K562 (cell line): ENCODE measurements around the gene C16orf86. TPM values are rescaled to one million over a fixed set of nuclear protein-coding genes. Genes with fewer than 3 reads are reported as not detected.

ENCODE experiments used
- LEF1 ChIP-seq: fragments of 450-650 bp; IDR thresholded peaks from 2 replicates; pipeline ENCODE4 v1.6.1; 2016; ENCODE audit warnings: mild to moderate bottlenecking
- MBD2 ChIP-seq: sonication (generic); IDR thresholded peaks from 2 replicates; pipeline ENCODE4 v1.6.1; 2016; ENCODE audit warnings: low read depth, borderline replicate concordance
- MTA2 ChIP-seq: fragments of 450-650 bp; IDR thresholded peaks from 2 replicates; pipeline ENCODE4 v1.6.1; 2016; ENCODE audit warnings: low read depth
- MXI1 ChIP-seq: IDR thresholded peaks from 2 replicates; pipeline ENCODE4 v1.6.1; 2011; ENCODE audit warnings: low read depth, mild to moderate bottlenecking, improper control_type of control experiment, low read length
- NR2C1 ChIP-seq, 2 experiments: fragments of 450-650 bp; IDR thresholded peaks; 2 replicates each; pipeline ENCODE4 v1.6.1; 2017; ENCODE audit warnings: mild to moderate bottlenecking in 2 of 2, antibody characterized with exemption in 1 of 2, inconsistent platforms in 1 of 2, missing compliant biosample characterization in 1 of 2, missing genetic modification characterization in 1 of 2
- SAFB ChIP-seq: fragments of 200-400 bp; formaldehyde crosslinking; IDR thresholded peaks from 2 replicates; pipeline ENCODE4 v1.6.1; 2017; ENCODE audit warnings: low read depth, low read length, borderline replicate concordance
- SIN3B ChIP-seq: fragments of 450-650 bp; IDR thresholded peaks from 2 replicates; pipeline ENCODE4 v1.6.1; 2017; ENCODE audit warnings: low read depth, mild to moderate bottlenecking, moderate library complexity
- TEAD1 ChIP-seq, 2 experiments: fragments of 450-650 bp in 1 of 2; sonication (generic) in 1 of 2; formaldehyde crosslinking; IDR thresholded peaks; 2 replicates each; pipeline versions ENCODE4 v1.4.0 to v1.8.0; 2020 to 2022; ENCODE audit warnings: mild to moderate bottlenecking in 2 of 2, missing genetic modification reagents in 1 of 2
- ZNF143 ChIP-seq: sonication (generic); formaldehyde crosslinking; IDR thresholded peaks from 2 replicates; pipeline ENCODE4 v1.9.0; 2022; ENCODE audit warnings: mild to moderate bottlenecking, missing genetic modification reagents
- ZNF507 ChIP-seq: conservative IDR thresholded peaks from 2 replicates; pipeline ENCODE4 v1.6.1; 2017; ENCODE audit warnings: missing genetic modification characterization, missing compliant biosample characterization
- polyA plus RNA-seq, 8 experiments: library from polyadenylated mRNA; depleted of rRNA in 4 of 8; stranded (reverse) in 5 of 8; unstranded in 3 of 8; fragments of >200 nt; fragmentation: Nextera tagmentation in 2 of 8; fragmentation: Illumina TruSeq in 1 of 8; extraction: Ambion mirVana in 2 of 8; extraction: Trizol in 1 of 8; gene quantifications; 2 replicates each; pipeline versions ENCODE4 v1.2.1 to v1.2.3, GENCODE V29; 2011 to 2014; ENCODE audit warnings: inconsistent platforms in 1 of 8, missing spikeins in 1 of 8
- total RNA-seq, 7 experiments: library from RNA; depleted of rRNA in 6 of 7; stranded (reverse); fragments of >200 nt in 6 of 7; fragmentation: Illumina TruSeq in 2 of 7; extraction: Trizol in 2 of 7; gene quantifications; 2 replicates each; pipeline versions ENCODE4 v1.2.1 to v1.2.3, GENCODE V29; 2011 to 2021; ENCODE audit warnings: low replicate concordance in 1 of 7
- TF ChIP-seq, protein P1 (sequence below): sonication (generic); formaldehyde crosslinking; IDR thresholded peaks from 2 replicates; pipeline ENCODE4 v1.9.0; 2022; ENCODE audit warnings: mild to moderate bottlenecking, missing genetic modification reagents
- TF ChIP-seq, protein P2 (sequence below): fragments of 450-650 bp; formaldehyde crosslinking; IDR thresholded peaks from 2 replicates; pipeline ENCODE4 v1.4.0; 2020; ENCODE audit warnings: mild to moderate bottlenecking, moderate library complexity
- TF ChIP-seq, protein P3 (sequence below): IDR thresholded peaks from 3 replicates; pipeline ENCODE4 v1.6.1; 2011; ENCODE audit warnings: borderline replicate concordance, mild to moderate bottlenecking; ENCODE audit not compliant: insufficient read length, insufficient read depth
- TF ChIP-seq, protein P4 (sequence below), 2 experiments: fragments of 450-650 bp in 1 of 2; sonication (generic) in 1 of 2; formaldehyde crosslinking in 1 of 2; IDR thresholded peaks; 2 replicates each; pipeline versions ENCODE4 v1.7.1 to v1.9.0; 2016 to 2022; ENCODE audit warnings: inconsistent platforms in 1 of 2, mild to moderate bottlenecking in 1 of 2, missing genetic modification reagents in 1 of 2

The C16orf86 gene
- total and polyA plus RNA-seq, 9 of the 15 experiments (the other 6 are each of a cell fraction or from before 2014, with no cell fraction given): 0.13 to 1.2 (median 0.27) TPM; not detected in 3

DNA sequence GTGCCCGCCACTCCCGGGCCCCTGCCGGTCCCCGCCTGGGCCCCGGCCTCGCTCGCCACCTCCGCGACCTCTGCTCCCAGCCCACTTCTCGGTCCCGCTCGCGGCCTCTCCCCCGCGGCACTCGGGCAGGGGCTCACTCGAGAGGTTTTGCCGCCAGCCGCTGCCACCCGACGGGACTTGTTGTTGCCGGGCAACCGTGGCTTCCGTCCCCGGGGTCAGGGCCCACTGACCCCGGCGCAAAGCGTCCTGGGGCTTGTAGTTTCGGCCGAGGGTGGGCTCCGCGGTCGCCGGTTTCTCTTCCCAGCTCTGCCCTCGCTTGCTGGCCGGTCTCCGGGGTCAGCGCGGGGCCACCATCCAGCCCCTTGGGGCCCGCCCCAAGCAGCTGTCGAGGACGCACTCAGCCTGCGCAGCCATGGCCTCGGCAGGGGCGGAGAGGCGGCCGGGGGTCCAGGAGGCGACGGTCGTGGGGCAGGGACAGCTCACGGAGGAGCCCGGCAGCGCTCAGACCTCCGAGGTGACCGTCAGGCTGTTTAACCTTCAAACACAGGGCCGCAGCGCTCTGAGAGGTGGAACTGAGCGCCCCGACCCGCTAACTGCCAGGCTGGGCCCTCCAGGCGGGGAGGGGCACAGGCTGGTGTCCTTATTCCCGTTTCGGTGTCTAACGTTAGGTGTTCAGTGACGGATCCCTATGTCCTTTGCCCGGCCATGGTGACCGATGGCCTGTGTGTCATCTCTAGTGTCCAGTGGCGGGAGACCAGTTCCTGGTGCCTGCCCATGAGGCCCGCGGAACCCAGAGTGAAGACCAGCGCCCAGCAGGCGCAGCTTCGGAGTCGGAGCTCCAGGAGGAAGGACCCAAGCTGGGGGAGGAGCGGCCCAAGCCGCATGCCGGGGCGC is at the start of gene C16orf86, which contains the start of gene ENKD1 (continued):
- TF ChIP-seq ZNF143 (CRISPR knock-in tag) (peak; percentile 92), SIN3B (0 out of 2 replicates have a peak, but pooled peaks have one; percentile 30), NR2C1 (IDR thresholded peaks at IDR 0.05) (peak; percentile 98), NR2C1 (tag; IDR thresholded peaks at IDR 0.05) (peak; percentile 99), TEAD1 (CRISPR knock-in tag; IDR thresholded peaks at IDR 0.05) (0 out of 4 replicates have a peak, but pooled peaks of 1 of the 2 experiments have one; percentile 26), SAFB (no peak), MTA2 (peak; percentile 61; the same call in 1 of the 2 replicates), MXI1 (peak; percentile 56; the same call in 1 of the 2 replicates), LEF1 (no peak), ZNF507 (tag) (no peak), MBD2 (peak; percentile 64; the same call in 1 of the 2 replicates)
- TF ChIP-seq, protein P1, sequence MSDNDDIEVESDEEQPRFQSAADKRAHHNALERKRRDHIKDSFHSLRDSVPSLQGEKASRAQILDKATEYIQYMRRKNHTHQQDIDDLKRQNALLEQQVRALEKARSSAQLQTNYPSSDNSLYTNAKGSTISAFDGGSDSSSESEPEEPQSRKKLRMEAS (CRISPR knock-in tag): no peak
- TF ChIP-seq, protein P2, sequence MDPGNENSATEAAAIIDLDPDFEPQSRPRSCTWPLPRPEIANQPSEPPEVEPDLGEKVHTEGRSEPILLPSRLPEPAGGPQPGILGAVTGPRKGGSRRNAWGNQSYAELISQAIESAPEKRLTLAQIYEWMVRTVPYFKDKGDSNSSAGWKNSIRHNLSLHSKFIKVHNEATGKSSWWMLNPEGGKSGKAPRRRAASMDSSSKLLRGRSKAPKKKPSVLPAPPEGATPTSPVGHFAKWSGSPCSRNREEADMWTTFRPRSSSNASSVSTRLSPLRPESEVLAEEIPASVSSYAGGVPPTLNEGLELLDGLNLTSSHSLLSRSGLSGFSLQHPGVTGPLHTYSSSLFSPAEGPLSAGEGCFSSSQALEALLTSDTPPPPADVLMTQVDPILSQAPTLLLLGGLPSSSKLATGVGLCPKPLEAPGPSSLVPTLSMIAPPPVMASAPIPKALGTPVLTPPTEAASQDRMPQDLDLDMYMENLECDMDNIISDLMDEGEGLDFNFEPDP: no peak
- TF ChIP-seq, protein P3, sequence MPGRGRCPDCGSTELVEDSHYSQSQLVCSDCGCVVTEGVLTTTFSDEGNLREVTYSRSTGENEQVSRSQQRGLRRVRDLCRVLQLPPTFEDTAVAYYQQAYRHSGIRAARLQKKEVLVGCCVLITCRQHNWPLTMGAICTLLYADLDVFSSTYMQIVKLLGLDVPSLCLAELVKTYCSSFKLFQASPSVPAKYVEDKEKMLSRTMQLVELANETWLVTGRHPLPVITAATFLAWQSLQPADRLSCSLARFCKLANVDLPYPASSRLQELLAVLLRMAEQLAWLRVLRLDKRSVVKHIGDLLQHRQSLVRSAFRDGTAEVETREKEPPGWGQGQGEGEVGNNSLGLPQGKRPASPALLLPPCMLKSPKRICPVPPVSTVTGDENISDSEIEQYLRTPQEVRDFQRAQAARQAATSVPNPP: no peak
- TF ChIP-seq, protein P4, sequence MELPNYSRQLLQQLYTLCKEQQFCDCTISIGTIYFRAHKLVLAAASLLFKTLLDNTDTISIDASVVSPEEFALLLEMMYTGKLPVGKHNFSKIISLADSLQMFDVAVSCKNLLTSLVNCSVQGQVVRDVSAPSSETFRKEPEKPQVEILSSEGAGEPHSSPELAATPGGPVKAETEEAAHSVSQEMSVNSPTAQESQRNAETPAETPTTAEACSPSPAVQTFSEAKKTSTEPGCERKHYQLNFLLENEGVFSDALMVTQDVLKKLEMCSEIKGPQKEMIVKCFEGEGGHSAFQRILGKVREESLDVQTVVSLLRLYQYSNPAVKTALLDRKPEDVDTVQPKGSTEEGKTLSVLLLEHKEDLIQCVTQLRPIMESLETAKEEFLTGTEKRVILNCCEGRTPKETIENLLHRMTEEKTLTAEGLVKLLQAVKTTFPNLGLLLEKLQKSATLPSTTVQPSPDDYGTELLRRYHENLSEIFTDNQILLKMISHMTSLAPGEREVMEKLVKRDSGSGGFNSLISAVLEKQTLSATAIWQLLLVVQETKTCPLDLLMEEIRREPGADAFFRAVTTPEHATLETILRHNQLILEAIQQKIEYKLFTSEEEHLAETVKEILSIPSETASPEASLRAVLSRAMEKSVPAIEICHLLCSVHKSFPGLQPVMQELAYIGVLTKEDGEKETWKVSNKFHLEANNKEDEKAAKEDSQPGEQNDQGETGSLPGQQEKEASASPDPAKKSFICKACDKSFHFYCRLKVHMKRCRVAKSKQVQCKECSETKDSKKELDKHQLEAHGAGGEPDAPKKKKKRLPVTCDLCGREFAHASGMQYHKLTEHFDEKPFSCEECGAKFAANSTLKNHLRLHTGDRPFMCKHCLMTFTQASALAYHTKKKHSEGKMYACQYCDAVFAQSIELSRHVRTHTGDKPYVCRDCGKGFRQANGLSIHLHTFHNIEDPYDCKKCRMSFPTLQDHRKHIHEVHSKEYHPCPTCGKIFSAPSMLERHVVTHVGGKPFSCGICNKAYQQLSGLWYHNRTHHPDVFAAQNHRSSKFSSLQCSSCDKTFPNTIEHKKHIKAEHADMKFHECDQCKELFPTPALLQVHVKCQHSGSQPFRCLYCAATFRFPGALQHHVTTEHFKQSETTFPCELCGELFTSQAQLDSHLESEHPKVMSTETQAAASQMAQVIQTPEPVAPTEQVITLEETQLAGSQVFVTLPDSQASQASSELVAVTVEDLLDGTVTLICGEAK (IDR thresholded peaks at IDR 0.05): peak; percentile 90
- TF ChIP-seq, protein P4 (CRISPR knock-in tag; IDR thresholded peaks at IDR 0.05): no peak
